OCI-LY7 (cell line): ENCODE data around the gene MYLK4.

Source experiments
- EZH2phosphoT487 ChIP-seq: fragments of 200-600 bp; sonication (generic); IDR thresholded peaks from 2 replicates; pipeline ENCODE4 v1.6.1; 2018; ENCODE audit warnings: low read depth, borderline replicate concordance, mild to moderate bottlenecking, mixed run types, antibody characterized with exemption, low read length, moderate library complexity, mixed read lengths
- TF ChIP-seq, protein P1 (sequence below): fragments of 200-600 bp; sonication (generic); conservative IDR thresholded peaks from 2 replicates; pipeline ENCODE4 v1.5.1; 2014; ENCODE audit warnings: mild to moderate bottlenecking, antibody characterized with exemption, low read length, moderate library complexity, mixed read lengths

- TF ChIP-seq, protein P1, sequence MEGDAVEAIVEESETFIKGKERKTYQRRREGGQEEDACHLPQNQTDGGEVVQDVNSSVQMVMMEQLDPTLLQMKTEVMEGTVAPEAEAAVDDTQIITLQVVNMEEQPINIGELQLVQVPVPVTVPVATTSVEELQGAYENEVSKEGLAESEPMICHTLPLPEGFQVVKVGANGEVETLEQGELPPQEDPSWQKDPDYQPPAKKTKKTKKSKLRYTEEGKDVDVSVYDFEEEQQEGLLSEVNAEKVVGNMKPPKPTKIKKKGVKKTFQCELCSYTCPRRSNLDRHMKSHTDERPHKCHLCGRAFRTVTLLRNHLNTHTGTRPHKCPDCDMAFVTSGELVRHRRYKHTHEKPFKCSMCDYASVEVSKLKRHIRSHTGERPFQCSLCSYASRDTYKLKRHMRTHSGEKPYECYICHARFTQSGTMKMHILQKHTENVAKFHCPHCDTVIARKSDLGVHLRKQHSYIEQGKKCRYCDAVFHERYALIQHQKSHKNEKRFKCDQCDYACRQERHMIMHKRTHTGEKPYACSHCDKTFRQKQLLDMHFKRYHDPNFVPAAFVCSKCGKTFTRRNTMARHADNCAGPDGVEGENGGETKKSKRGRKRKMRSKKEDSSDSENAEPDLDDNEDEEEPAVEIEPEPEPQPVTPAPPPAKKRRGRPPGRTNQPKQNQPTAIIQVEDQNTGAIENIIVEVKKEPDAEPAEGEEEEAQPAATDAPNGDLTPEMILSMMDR, result peak; percentile 73
- TF ChIP-seq EZH2phosphoT487, result no peak
Observed at GRCh38 chr6:2695454-2696095, 55.1 kb downstream of the MYLK4 start.
